ENCODE data around the gene PDZK1.
"Not testable (repeated sequence)": the region's sequence is repeated elsewhere in the genome, so short reads cannot be mapped to it uniquely, and the experiment has no call there.

PDZK1 gene

GRCh38 chr1:145690587-145691558 lies 16.3 kb downstream of the PDZK1 start:
- Histone ChIP-seq H3K4me3 (ENCODE audit: insufficient read length, low read depth) (no peak overlapping the region), H3K9ac (ENCODE audit: insufficient read length, low read depth) (no peak overlapping the region), H3K4me1 (ENCODE audit: insufficient read depth, insufficient read length) (no peaks in the 10 kb centered on the region), H3K36me3 (ENCODE audit: insufficient read depth, insufficient read length, low read length) (no peaks in the 10 kb centered on the region), H3K27me3 (ENCODE audit: insufficient read depth, insufficient read length) (peaks cover 3% of the 10 kb centered on the region), H3K9me3 (ENCODE audit: insufficient read depth, low read length) (no peaks in the 10 kb centered on the region)
- peak; percentile 23 for DNase-seq (ENCODE audit: low read depth, low spot score)
- TF ChIP-seq SUZ12 (IDR thresholded peaks at IDR 0.05; ENCODE audit: extremely low read depth, insufficient read depth, insufficient read length) (no peak), YY1 (IDR thresholded peaks at IDR 0.05; ENCODE audit: insufficient read depth, insufficient read length) (no peak), ZNF274 (IDR thresholded peaks at IDR 0.05; ENCODE audit: low read depth, low read length) (no peak)

DNA sequence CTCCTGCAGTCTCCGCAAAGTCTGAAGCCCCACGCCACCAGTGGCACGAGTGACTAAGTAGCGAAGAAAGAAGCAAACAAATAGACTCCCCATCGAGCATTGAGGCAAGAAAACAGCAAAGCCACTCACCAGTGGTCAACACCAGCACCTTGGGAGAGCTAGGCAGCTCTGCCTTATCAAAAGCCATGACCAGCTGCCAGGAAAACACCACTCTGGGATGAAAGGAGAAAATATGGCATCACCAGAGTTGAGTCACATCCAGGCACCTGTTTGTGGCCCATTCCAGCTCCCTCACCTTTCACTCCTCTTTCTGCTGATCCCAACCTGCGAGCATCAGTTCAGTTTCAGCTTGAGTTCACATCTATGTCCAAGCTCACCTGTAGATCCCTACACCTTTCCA lies 17.2 kb downstream of the PDZK1 start:
- Histone ChIP-seq H3K9me3 (ENCODE audit: insufficient read depth, low read length) (no peaks in the 10 kb centered on the region), H3K4me3 (ENCODE audit: insufficient read length, low read depth) (no peak overlapping the region), H3K4me1 (ENCODE audit: insufficient read depth, insufficient read length) (no peaks in the 10 kb centered on the region), H3K27me3 (ENCODE audit: insufficient read depth, insufficient read length) (no peaks in the 10 kb centered on the region), H3K9ac (ENCODE audit: insufficient read length, low read depth) (no peak overlapping the region), H3K36me3 (ENCODE audit: insufficient read depth, insufficient read length, low read length) (no peaks in the 10 kb centered on the region)
- TF ChIP-seq YY1 (IDR thresholded peaks at IDR 0.05; ENCODE audit: insufficient read depth, insufficient read length) (no peak), SUZ12 (IDR thresholded peaks at IDR 0.05; ENCODE audit: extremely low read depth, insufficient read depth, insufficient read length) (no peak), ZNF274 (IDR thresholded peaks at IDR 0.05; ENCODE audit: low read depth, low read length) (no peak)
- no peak for DNase-seq (ENCODE audit: low read depth, low spot score)

DNA sequence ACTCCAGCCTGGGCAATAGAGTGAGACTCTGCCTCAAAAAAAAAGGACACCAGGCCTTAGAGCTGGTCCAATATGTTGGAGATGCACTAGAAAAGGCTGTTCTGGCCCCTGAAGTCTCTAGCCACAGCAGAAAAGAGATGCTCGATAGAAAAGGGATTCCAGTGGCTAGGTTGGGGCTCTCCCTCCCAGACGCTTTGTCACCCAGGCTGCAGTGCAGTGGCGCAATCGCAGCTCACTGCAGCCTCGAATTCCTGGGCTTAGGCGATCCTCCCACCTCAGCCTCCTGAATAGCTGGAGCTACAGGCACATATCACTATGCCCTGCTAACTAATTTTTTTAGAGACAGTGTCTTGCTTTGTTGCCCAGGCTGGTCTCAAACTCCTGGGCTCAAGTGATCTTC lies 18.2 kb downstream of the PDZK1 start:
- Histone ChIP-seq H3K36me3 (ENCODE audit: insufficient read depth, insufficient read length, low read length) (no peaks in the 10 kb centered on the region), H3K9me3 (ENCODE audit: insufficient read depth, low read length) (no peaks in the 10 kb centered on the region), H3K27me3 (ENCODE audit: insufficient read depth, insufficient read length) (no peaks in the 10 kb centered on the region), H3K4me1 (ENCODE audit: insufficient read depth, insufficient read length) (no peaks in the 10 kb centered on the region), H3K9ac (ENCODE audit: insufficient read length, low read depth) (no peak overlapping the region), H3K4me3 (ENCODE audit: insufficient read length, low read depth) (no peak overlapping the region)
- TF ChIP-seq SUZ12 (IDR thresholded peaks at IDR 0.05; ENCODE audit: extremely low read depth, insufficient read depth, insufficient read length) (no peak), ZNF274 (IDR thresholded peaks at IDR 0.05; ENCODE audit: low read depth, low read length) (no peak), YY1 (IDR thresholded peaks at IDR 0.05; ENCODE audit: insufficient read depth, insufficient read length) (no peak)
- DNase-seq (ENCODE audit: low read depth, low spot score) = no peak

- TF ChIP-seq ZNF274 (IDR thresholded peaks at IDR 0.05; ENCODE audit: low read depth, low read length) = no peak
- no peak for TF ChIP-seq SUZ12 (IDR thresholded peaks at IDR 0.05; ENCODE audit: extremely low read depth, insufficient read depth, insufficient read length)
- no peak for TF ChIP-seq YY1 (IDR thresholded peaks at IDR 0.05; ENCODE audit: insufficient read depth, insufficient read length)
- H3K4me1 ChIP-seq (ENCODE audit: insufficient read depth, insufficient read length) = no peaks in the 10 kb centered on the region
- H3K27me3 ChIP-seq (ENCODE audit: insufficient read depth, insufficient read length) = no peaks in the 10 kb centered on the region
- H3K9me3 ChIP-seq (ENCODE audit: insufficient read depth, low read length) = no peaks in the 10 kb centered on the region
- no peak overlapping the region for H3K9ac ChIP-seq (ENCODE audit: insufficient read length, low read depth)
- DNase-seq (ENCODE audit: low read depth, low spot score) = no peak
- no peaks in the 10 kb centered on the region for H3K36me3 ChIP-seq (ENCODE audit: insufficient read depth, insufficient read length, low read length)
- no peak overlapping the region for H3K4me3 ChIP-seq (ENCODE audit: insufficient read length, low read depth)
Measured at GRCh38 chr1:145688328-145688727, 18.8 kb downstream of the PDZK1 start.

- not testable (repeated sequence) for H3K9ac ChIP-seq (ENCODE audit: insufficient read length, low read depth); H3K9me3 ChIP-seq (ENCODE audit: insufficient read depth, low read length); H3K4me1 ChIP-seq (ENCODE audit: insufficient read depth, insufficient read length); H3K27me3 ChIP-seq (ENCODE audit: insufficient read depth, insufficient read length); DNase-seq (ENCODE audit: low read depth, low spot score); H3K36me3 ChIP-seq (ENCODE audit: insufficient read depth, insufficient read length, low read length); H3K4me3 ChIP-seq (ENCODE audit: insufficient read length, low read depth)
Measured at GRCh38 chr1:145686078-145686477, 21.1 kb downstream of the PDZK1 start.

GRCh38 chr1:145684858-145685257 lies 22.3 kb downstream of the PDZK1 start:
- H3K9ac ChIP-seq (ENCODE audit: insufficient read length, low read depth); H3K4me1 ChIP-seq (ENCODE audit: insufficient read depth, insufficient read length); DNase-seq (ENCODE audit: low read depth, low spot score); H3K4me3 ChIP-seq (ENCODE audit: insufficient read length, low read depth); H3K36me3 ChIP-seq (ENCODE audit: insufficient read depth, insufficient read length, low read length); H3K27me3 ChIP-seq (ENCODE audit: insufficient read depth, insufficient read length); H3K9me3 ChIP-seq (ENCODE audit: insufficient read depth, low read length): not testable (repeated sequence)

DNA sequence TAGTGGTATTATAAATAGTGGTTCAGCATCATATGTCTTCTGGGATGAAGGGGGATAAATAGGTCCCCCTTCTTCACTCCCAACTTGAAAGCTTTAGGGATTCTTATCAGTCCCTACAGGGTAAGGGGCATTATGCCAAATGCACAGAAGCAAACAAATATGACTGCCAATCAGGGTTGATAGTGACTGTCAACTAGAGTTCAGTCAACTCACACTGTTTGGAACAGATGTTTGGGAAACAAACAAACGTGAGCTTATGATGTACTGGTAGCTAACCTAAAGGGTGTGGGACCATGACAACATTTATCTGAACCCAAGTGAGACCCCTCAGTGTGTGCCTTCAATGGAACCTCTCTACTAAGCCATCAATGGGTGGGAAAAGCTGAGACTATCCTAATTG lies 34.0 kb downstream of the PDZK1 start:
- H3K27me3 ChIP-seq (ENCODE audit: insufficient read depth, insufficient read length); DNase-seq (ENCODE audit: low read depth, low spot score); H3K9me3 ChIP-seq (ENCODE audit: insufficient read depth, low read length); H3K36me3 ChIP-seq (ENCODE audit: insufficient read depth, insufficient read length, low read length); H3K9ac ChIP-seq (ENCODE audit: insufficient read length, low read depth); H3K4me3 ChIP-seq (ENCODE audit: insufficient read length, low read depth); H3K4me1 ChIP-seq (ENCODE audit: insufficient read depth, insufficient read length): not testable (repeated sequence)

- not testable (repeated sequence) for H3K4me1 ChIP-seq (ENCODE audit: insufficient read depth, insufficient read length); H3K4me3 ChIP-seq (ENCODE audit: insufficient read length, low read depth); DNase-seq (ENCODE audit: low read depth, low spot score); H3K9ac ChIP-seq (ENCODE audit: insufficient read length, low read depth); H3K27me3 ChIP-seq (ENCODE audit: insufficient read depth, insufficient read length); H3K9me3 ChIP-seq (ENCODE audit: insufficient read depth, low read length); H3K36me3 ChIP-seq (ENCODE audit: insufficient read depth, insufficient read length, low read length)
Measured at GRCh38 chr1:145670995-145671745, 36.0 kb downstream of the PDZK1 start.

- not testable (repeated sequence) for H3K4me1 ChIP-seq (ENCODE audit: insufficient read depth, insufficient read length)
Measured at GRCh38 chr1:145665015-145665414, 42.2 kb downstream of the PDZK1 start.

DNA sequence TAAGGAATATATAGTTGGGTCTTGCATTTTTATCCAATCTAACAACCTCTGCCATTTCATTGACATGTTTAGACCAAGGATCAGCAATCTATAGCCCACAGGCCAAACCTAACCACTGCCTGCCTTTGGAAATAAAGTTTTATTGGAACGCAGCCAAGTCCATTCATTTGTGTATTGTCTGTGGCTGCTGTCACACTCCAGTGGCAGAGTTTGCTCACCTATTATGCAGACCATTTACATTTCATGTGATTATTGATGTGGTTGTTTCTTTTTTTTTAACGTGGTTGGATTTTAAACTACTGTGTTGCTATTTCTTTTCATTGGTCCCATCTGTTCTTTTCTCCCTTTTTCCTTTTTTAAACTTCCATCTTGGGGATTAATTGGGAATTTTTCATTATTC lies 44.7 kb downstream of the PDZK1 start:
- H3K4me1 ChIP-seq (ENCODE audit: insufficient read depth, insufficient read length); H3K9me3 ChIP-seq (ENCODE audit: insufficient read depth, low read length); DNase-seq (ENCODE audit: low read depth, low spot score); H3K36me3 ChIP-seq (ENCODE audit: insufficient read depth, insufficient read length, low read length); H3K27me3 ChIP-seq (ENCODE audit: insufficient read depth, insufficient read length); H3K9ac ChIP-seq (ENCODE audit: insufficient read length, low read depth); H3K4me3 ChIP-seq (ENCODE audit: insufficient read length, low read depth): not testable (repeated sequence)

More at GRCh38 chr1:145665015-145665414, 42.2 kb downstream of the PDZK1 start:
- DNase-seq (ENCODE audit: low read depth, low spot score); H3K36me3 ChIP-seq (ENCODE audit: insufficient read depth, insufficient read length, low read length); H3K9me3 ChIP-seq (ENCODE audit: insufficient read depth, low read length); H3K27me3 ChIP-seq (ENCODE audit: insufficient read depth, insufficient read length); H3K9ac ChIP-seq (ENCODE audit: insufficient read length, low read depth); H3K4me3 ChIP-seq (ENCODE audit: insufficient read length, low read depth): not testable (repeated sequence)
